Left lung (tissue), 10 donors: ENCODE data around the gene CARD9. TPM values are rescaled to one million over a fixed set of nuclear protein-coding genes. Genes with fewer than 3 reads are reported as not detected.

Experiments used
- ATAC-seq: fragments of 200-7000 bp; cut with Tn5 transposase; one replicate; pipeline ENCODE4 v1.9.1; 2020; ENCODE audit warnings: moderate library complexity
- DNase-seq, 4 donors: peaks; one replicate each; pipeline ENCODE4 v3.0.0-alpha.2; 2013 to 2020
- H3K27ac ChIP-seq, 2 donors: fragments of 200-600 bp; sonication (generic) in 1 of 2; one replicate each; pipeline versions ENCODE4 v1.5.0 to v1.8.0; 2020 to 2021
- H3K27me3 ChIP-seq, 2 donors: fragments of 200-600 bp; sonication (generic) in 1 of 2; one replicate each; pipeline versions ENCODE4 v1.5.0 to v1.8.0; 2020 to 2021
- H3K36me3 ChIP-seq, 2 donors: fragments of 200-600 bp; sonication (generic) in 1 of 2; one replicate each; pipeline versions ENCODE4 v1.5.0 to v1.8.0; 2020 to 2021
- H3K4me1 ChIP-seq, 2 donors: fragments of 200-600 bp; one replicate each; pipeline ENCODE4 v1.8.0; 2021
- H3K4me3 ChIP-seq, 2 donors: fragments of 200-600 bp; sonication (generic) in 1 of 2; one replicate each; pipeline versions ENCODE4 v1.5.0 to v1.8.0; 2020 to 2021; ENCODE audit warnings: mild to moderate bottlenecking in 1 of 2
- H3K9me3 ChIP-seq, 2 donors: fragments of 200-600 bp; sonication (generic) in 1 of 2; one replicate each; pipeline versions ENCODE4 v1.5.0 to v1.8.0; 2020 to 2021
- CTCF ChIP-seq, 2 donors: fragments of 200-600 bp; sonication (generic) in 1 of 2; IDR thresholded peaks; one replicate each; pipeline versions ENCODE4 v1.5.0 to v1.8.0; 2021; ENCODE audit warnings: antibody characterized with exemption in 2 of 2
- intact Hi-C, 2 donors: fragments of 100-400 bp; cut with DNase I; formaldehyde crosslinking; loops; one replicate each; pipeline versions ENCODE4 v1.11.2 to v1.14.2; 2022
- polyA plus RNA-seq, 6 donors: library from polyadenylated mRNA; unstranded; fragments of 120-200 nt; gene quantifications; one replicate each; pipeline ENCODE4 v1.2.1, GENCODE V29; 2013; ENCODE audit not compliant: insufficient read length in 6 of 6
- total RNA-seq, 2 donors: library from RNA; stranded (reverse); fragmentation: NEBNext Ultra II Directional; extraction: Animal tissue kit (Norgen Biotek cat#: 25700); gene quantifications; one replicate each; pipeline ENCODE4 v1.2.1, GENCODE V29; 2021
- donor health status: DM: no; HTN: yes; CAD: no.
- donor health status: DM: no; HTN: no; CAD: no.

Gene CARD9
- total and polyA plus RNA-seq, 8 donors: 0.66 to 11.1 (median 1.4) TPM

- ATAC-seq: no peak
- H3K4me3 ChIP-seq: no peak overlapping the region
- peak in 1 of 4 donors; percentile 15 for DNase-seq
- peaks cover 0 to 26% of the 10 kb centered on the region in 2 donors for H3K27me3 ChIP-seq
- no peak overlapping the region for H3K27ac ChIP-seq
- H3K9me3 ChIP-seq: peaks cover 0 to 13% of the 10 kb centered on the region in 2 donors
- H3K36me3 ChIP-seq: no peaks in the 10 kb centered on the region
- intact Hi-C loops: no loop called here
- H3K4me1 ChIP-seq: no peaks in the 10 kb centered on the region
- no peak for TF ChIP-seq CTCF (IDR thresholded peaks at IDR 0.05)
Measured at GRCh38 chr9:136314944-136315343, 58.5 kb downstream of the CARD9 start.

GRCh38 chr9:136314056-136314416 lies 59.4 kb downstream of the CARD9 start:
- H3K27ac ChIP-seq: no peak overlapping the region
- intact Hi-C loops: no loop called here
- ATAC-seq: no peak
- peaks cover 0 to 13% of the 10 kb centered on the region in 2 donors for H3K9me3 ChIP-seq
- DNase-seq: no peak
- H3K4me3 ChIP-seq: no peak overlapping the region
- no peak for TF ChIP-seq CTCF (IDR thresholded peaks at IDR 0.05)
- H3K4me1 ChIP-seq: no peaks in the 10 kb centered on the region
- H3K27me3 ChIP-seq: peaks cover 0 to 32% of the 10 kb centered on the region in 2 donors
- no peaks in the 10 kb centered on the region for H3K36me3 ChIP-seq

Other genes with a start within 250 kb of the CARD9 start
- not detected for gene LHX3, start 168.5 kb downstream of the CARD9 start, total RNA-seq
- gene LHX3, start 168.5 kb downstream of the CARD9 start, polyA plus RNA-seq: not detected
- 10 to 100 TPM; 10.5 to 13.6 TPM for gene QSOX2, start 127.9 kb downstream of the CARD9 start, total RNA-seq
- 10 to 100 TPM in 5 of 6 donors, 1 to 10 TPM in 1; 9.5 to 15.4 (median 12.0) TPM for gene QSOX2, start 127.9 kb downstream of the CARD9 start, polyA plus RNA-seq
- 1 to 10 TPM in 1 of 2 donors, under 1 TPM in 1; 0.47 to 2.6 TPM for gene CCDC187, start 69.6 kb downstream of the CARD9 start, total RNA-seq
- gene CCDC187, start 69.6 kb downstream of the CARD9 start, polyA plus RNA-seq: 1 to 10 TPM; 1.1 to 3.0 (median 1.9) TPM
- gene GPSM1, start 46.1 kb downstream of the CARD9 start, total RNA-seq: 10 to 100 TPM; 21.7 to 22.4 TPM
- 10 to 100 TPM; 41.9 to 84.3 (median 55.0) TPM for gene GPSM1, start 46.1 kb downstream of the CARD9 start, polyA plus RNA-seq
- 10 to 100 TPM; 12.0 to 17.5 TPM for gene DNLZ, start 9.9 kb downstream of the CARD9 start, total RNA-seq
- 10 to 100 TPM in 2 of 6 donors, 1 to 10 TPM in 4; 4.2 to 18.8 (median 6.2) TPM for gene DNLZ, start 9.9 kb downstream of the CARD9 start, polyA plus RNA-seq
- gene SNAPC4, start 26.5 kb upstream of the CARD9 start, total RNA-seq: 1 to 10 TPM; 5.8 to 7.6 TPM
- 10 to 100 TPM; 10.6 to 14.2 (median 12.0) TPM for gene SNAPC4, start 26.5 kb upstream of the CARD9 start, polyA plus RNA-seq
- gene ENTR1, start 36.9 kb upstream of the CARD9 start, total RNA-seq: 10 to 100 TPM; 37.8 to 62.5 TPM
- 10 to 100 TPM; 40.6 to 64.5 (median 51.8) TPM for gene ENTR1, start 36.9 kb upstream of the CARD9 start, polyA plus RNA-seq
- gene PMPCA, start 37.0 kb upstream of the CARD9 start, total RNA-seq: 10 to 100 TPM; 44.9 to 52.5 TPM
- 10 to 100 TPM; 44.7 to 59.5 (median 54.0) TPM for gene PMPCA, start 37.0 kb upstream of the CARD9 start, polyA plus RNA-seq
- 10 to 100 TPM; 12.0 TPM for gene INPP5E, start 66.2 kb upstream of the CARD9 start, total RNA-seq
- 10 to 100 TPM; 11.4 to 19.8 (median 14.3) TPM for gene INPP5E, start 66.2 kb upstream of the CARD9 start, polyA plus RNA-seq
- gene SEC16A, start 109.4 kb upstream of the CARD9 start, total RNA-seq: 10 to 100 TPM; 77.8 to 79.5 TPM
- 10 to 100 TPM; 51.2 to 69.4 (median 56.5) TPM for gene SEC16A, start 109.4 kb upstream of the CARD9 start, polyA plus RNA-seq
- gene NOTCH1, start 172.4 kb upstream of the CARD9 start, total RNA-seq: 100 to 1,000 TPM in 1 of 2 donors, 10 to 100 TPM in 1; 65.1 to 102 TPM
- 10 to 100 TPM; 21.7 to 41.7 (median 30.4) TPM for gene NOTCH1, start 172.4 kb upstream of the CARD9 start, polyA plus RNA-seq